ENCODE results near the gene PPP1R10.
"Not testable (repeated sequence)": the region's sequence is repeated elsewhere in the genome, so short reads cannot be mapped to it uniquely, and the experiment has no call there.

The PPP1R10 gene

GRCh38 chr6:30616811-30617564, at the start of gene PPP1R10:
TSS of gene PPP1R10 (minus strand) at chr6:30617243. CDS start at chr6:30609944, 7,299 bp downstream.
- DNase-seq = peak; percentile 96 to 98

- DNase-seq = peak; percentile 34 to 48
These were observed 49.3 kb upstream of the PPP1R10 start for GRCh38 chr6:30666300-30666699.

GRCh38 chr6:30664994-30665767, 48.1 kb upstream of the PPP1R10 start:
- no peak for DNase-seq

GRCh38 chr6:30657922-30658321, 40.9 kb upstream of the PPP1R10 start:
- DNase-seq = not testable (repeated sequence)

- no peak for DNase-seq
These were observed 40.4 kb upstream of the PPP1R10 start for GRCh38 chr6:30657454-30657853.

GRCh38 chr6:30656513-30656912, 39.5 kb upstream of the PPP1R10 start:
- DNase-seq = no peak

- no peak for DNase-seq
These were observed 38.7 kb upstream of the PPP1R10 start for GRCh38 chr6:30655743-30656094.

- no peak for DNase-seq
These were observed 38.0 kb upstream of the PPP1R10 start for GRCh38 chr6:30654798-30655742.

- DNase-seq = no peak
These were observed 34.1 kb upstream of the PPP1R10 start for GRCh38 chr6:30651143-30651542.

- peak; percentile 50 to 69 for DNase-seq
These were observed 30.4 kb upstream of the PPP1R10 start for GRCh38 chr6:30647242-30648116.

GRCh38 chr6:30646450-30647241, 29.6 kb upstream of the PPP1R10 start, which contains the start of gene C6orf136:
TSS of gene C6orf136 (plus strand) at chr6:30647133. CDS start at chr6:30647232, 99 bp downstream.
- DNase-seq = peak; percentile 90 to 92

- no peak for DNase-seq
These were observed 28.9 kb upstream of the PPP1R10 start for GRCh38 chr6:30645989-30646388.

GRCh38 chr6:30644769-30645168, 27.7 kb upstream of the PPP1R10 start:
- no peak for DNase-seq

GRCh38 chr6:30643656-30644055, 26.6 kb upstream of the PPP1R10 start:
- no peak for DNase-seq

- no peak for DNase-seq
These were observed 24.0 kb upstream of the PPP1R10 start for GRCh38 chr6:30641048-30641447.

- DNase-seq = no peak
These were observed 23.4 kb upstream of the PPP1R10 start for GRCh38 chr6:30640481-30640880.

- DNase-seq = no peak
These were observed 18.8 kb upstream of the PPP1R10 start for GRCh38 chr6:30635834-30636233.

GRCh38 chr6:30626484-30627366, 9.7 kb upstream of the PPP1R10 start, which contains the start of gene ATAT1:
TSS of gene ATAT1 (plus strand) at chr6:30626874.
- peak; percentile 86 for DNase-seq

- DNase-seq = no peak
These were observed 8.5 kb upstream of the PPP1R10 start for GRCh38 chr6:30625511-30625910.

- DNase-seq = no peak
These were observed 2.5 kb upstream of the PPP1R10 start for GRCh38 chr6:30619561-30619960.
